Islet precursor cell (in vitro differentiated cells): ENCODE results near the gene EFCAB10.

Experiments
- DNase-seq: peaks from one replicate; pipeline ENCODE4 v3.0.0-alpha.2; 2018

EFCAB10 gene

GRCh38 chr7:105596866-105597265 lies 15.6 kb upstream of the EFCAB10 start:
- peak; percentile 19 for DNase-seq

GRCh38 chr7:105594034-105594433 lies 12.7 kb upstream of the EFCAB10 start:
- no peak for DNase-seq

GRCh38 chr7:105591522-105591921 lies 10.2 kb upstream of the EFCAB10 start:
- no peak for DNase-seq

GRCh38 chr7:105590793-105591192 lies 9.5 kb upstream of the EFCAB10 start:
- DNase-seq, result no peak

- peak; percentile 83 for DNase-seq
Observed at GRCh38 chr7:105589356-105590077, 8.2 kb upstream of the EFCAB10 start.

GRCh38 chr7:105587909-105588635 lies 6.8 kb upstream of the EFCAB10 start:
- DNase-seq, result peak; percentile 97

DNA sequence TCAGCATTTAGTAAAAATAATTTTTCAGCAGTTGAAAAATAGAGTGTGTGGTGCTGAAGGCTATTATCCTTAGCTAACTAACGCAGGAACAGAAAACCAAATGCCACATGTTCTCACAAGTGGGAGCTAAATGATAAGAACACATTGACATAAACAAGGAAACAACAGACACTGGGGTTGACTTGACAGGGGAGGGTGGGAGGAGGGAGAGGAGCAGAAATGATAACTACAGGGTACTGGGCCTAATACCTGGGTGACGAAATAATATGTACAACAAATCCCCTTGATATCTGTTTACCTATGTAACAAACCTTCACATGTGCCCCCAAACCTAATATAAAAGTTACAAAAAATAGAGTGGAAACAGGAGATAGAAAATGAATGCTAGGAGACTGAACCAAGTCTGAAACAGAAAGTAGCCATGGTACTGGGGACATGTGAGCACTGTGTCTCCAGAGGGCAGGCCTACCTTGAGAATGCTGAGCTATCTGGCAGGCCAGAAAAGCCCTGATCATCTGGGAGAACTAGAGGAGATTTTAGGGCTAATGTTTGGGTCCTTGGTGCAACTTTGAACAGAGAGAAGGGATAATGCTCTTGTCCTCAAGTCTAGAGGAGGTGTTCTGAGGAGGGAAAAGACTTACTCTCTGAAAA lies 4.7 kb upstream of the EFCAB10 start:
- DNase-seq, result no peak

- no peak for DNase-seq
Observed at GRCh38 chr7:105584165-105584564, 2.9 kb upstream of the EFCAB10 start.

GRCh38 chr7:105583061-105583460 lies 1.8 kb upstream of the EFCAB10 start:
- no peak for DNase-seq

DNA sequence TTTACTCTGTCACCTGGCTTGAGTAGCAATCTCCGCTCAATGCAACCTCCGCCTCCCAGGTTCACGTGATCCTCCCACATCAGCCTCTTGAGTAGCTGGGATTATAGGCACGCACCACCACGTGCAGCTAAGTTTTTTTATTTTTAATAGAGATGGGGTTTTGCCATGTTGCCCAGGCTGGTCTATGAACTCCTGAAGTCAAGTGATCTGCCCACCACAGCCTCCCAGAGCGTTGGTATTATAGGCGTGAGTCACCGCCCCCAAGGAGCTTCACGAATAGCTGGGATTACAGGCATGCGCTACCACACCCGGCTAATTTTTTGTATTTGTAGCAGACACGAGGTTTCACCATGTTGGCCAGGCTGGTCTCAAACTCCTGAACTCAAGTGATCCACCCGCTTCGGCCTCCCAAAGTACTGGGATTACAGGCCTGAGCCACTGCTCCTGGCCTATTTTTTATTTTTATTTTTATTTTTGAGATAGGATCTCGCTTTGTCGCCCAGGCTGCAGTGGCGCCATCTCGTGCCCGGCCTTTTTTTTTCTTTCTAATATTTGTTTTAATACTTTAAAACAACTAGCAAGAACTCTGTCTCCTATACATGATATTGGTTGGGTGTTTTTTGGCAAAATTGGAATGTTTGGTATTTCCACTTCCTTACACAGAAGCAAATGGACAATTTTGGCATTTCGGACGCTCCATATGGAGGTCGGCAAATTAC lies 1.1 kb downstream of the EFCAB10 start:
- peak; percentile 78 for DNase-seq

GRCh38 chr7:105578496-105578895 lies 2.8 kb downstream of the EFCAB10 start:
- DNase-seq, result no peak

- no peak for DNase-seq
Observed at GRCh38 chr7:105577251-105577650, 4.0 kb downstream of the EFCAB10 start.

GRCh38 chr7:105571891-105572290 lies 9.4 kb downstream of the EFCAB10 start:
- DNase-seq, result no peak

GRCh38 chr7:105567821-105568220 lies 13.5 kb downstream of the EFCAB10 start:
- no peak for DNase-seq

- DNase-seq, result no peak
Observed at GRCh38 chr7:105567024-105567423, 14.3 kb downstream of the EFCAB10 start.

GRCh38 chr7:105565190-105565589 lies 16.1 kb downstream of the EFCAB10 start:
- no peak for DNase-seq

DNA sequence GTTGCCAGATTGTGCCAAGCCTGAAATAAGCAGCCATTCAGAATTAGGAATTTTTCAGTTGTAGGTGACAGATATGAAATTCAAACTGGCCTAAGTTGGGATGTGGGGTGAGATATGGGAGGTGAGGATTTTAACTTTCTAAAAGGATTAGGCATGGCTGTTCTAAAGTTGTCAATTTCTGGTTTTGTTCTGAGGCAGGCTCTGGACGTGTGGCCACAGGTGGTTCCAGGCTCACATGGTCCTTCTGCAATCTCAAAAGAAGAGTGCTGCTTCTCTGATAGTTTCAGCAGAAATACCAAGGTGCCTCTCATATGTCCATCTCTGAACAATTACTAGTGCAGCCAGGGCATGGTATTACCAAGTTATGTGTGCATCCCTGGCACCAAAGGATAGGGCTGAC lies 21.4 kb downstream of the EFCAB10 start:
- DNase-seq, result no peak

- no peak for DNase-seq
Observed at GRCh38 chr7:105538339-105538738, 43.0 kb downstream of the EFCAB10 start.

DNA sequence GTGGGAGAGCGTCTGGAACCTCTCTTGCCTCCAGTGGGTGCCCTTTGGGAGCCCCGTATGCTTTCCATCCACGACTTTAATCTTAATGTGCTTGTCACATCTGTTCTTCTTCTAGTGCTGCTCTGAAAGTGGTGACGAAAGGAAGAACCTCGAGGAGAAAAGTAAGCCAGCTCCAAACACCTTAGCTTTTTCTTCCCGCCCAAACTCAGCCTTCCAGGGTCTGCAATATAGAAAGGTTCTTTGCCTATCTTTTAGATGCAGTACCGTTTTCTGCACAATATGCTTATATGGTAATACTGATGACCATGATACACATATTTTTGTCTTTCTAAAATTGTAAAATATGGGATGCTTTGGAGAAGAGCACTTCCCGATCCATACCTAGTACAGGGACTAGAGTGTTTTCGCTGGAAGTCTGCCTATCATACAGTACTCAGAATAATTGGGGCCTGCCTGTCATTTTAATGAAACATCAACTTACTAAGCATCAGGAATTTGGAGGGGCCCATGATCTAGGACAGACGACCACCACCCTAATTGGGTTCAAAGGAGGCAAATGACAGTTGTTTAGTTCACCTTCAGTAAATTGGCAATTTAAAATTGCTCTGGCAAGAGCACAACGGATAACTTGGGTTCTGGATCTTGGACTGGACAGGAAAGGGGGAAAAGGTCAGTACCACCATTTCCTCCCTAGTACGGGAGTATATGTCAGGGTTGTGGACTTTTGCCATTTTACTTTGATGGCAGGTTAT lies 48.4 kb downstream of the EFCAB10 start:
- no peak for DNase-seq

DNA sequence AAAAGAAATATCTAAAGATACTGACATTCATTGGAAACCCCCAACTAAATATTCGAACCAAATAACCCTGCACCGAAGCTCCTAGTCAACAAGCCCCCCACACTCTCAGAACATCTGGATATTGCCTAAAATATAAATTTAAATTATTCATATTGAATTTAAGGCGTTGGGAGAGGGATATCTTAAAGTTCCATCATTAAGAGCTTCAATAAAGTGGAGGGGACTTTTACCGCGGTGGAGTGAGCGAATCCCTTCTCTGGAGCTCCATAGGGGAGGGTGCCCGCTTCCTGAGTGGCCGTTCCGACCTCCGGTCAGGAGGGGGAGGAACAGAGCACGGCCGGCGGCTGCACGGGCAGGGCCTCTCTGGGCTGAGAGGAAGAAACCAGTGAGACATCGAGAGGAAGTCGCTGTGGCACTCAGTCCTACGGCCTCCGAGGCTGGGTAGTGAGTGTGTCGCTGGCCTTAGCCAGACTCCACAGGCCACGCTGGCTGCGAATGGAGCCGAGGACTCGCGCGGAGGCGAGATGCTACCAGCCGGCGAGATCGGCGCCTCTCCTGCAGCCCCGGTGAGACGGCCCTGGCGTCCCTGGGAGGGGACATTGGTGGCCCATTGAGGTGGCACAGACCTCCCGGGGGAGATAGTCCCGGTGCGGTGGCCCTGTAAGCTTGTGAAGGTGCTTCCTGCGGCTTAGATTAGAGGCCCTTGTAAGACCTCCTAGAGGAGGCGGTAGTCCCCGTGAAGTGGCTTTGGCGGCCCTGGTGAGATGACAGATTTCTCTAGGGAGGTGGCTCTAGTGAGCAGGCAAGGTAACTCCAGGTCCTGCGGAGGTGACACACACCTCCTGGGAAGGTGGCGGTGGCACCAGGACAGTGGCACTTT lies 49.3 kb downstream of the EFCAB10 start, which contains the start of gene RINT1:
Gene RINT1, plus strand, starts transcription at position 410 of the 880 bp plus-strand sequence. Its CDS starts 115 bp downstream, at position 525.
- peak; percentile 96 for DNase-seq

DNA sequence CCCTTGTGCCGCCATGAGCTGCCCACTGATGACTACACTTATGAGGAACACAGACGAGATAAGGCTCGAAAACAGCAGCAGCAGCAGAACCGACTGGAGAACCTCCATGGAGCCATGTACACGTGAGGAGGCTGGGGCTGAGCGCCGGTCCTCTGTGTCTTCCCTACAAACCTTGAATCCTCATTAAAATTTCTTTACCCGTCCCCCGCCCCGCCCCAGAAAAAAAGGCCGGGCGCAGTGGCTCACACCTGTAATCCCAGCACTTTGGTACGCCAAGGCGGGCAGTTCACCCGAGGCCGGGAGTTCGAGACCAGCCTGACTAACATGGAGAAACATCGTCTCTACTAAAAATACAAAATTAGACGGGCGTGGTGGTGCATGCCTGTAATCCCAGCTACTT lies 50.7 kb downstream of the EFCAB10 start:
- DNase-seq, result no peak
